Measurements from ENCODE around the gene ATP23. TPM values are rescaled to one million over a fixed set of nuclear protein-coding genes. Genes with fewer than 3 reads are reported as not detected.

The ATP23 gene
- 3.7 to 6.4 TPM (median 4.9 TPM) in 5 replicates for total RNA-seq (2022; extraction: Qiagen RNA extraction; ENCODE audit: low read depth)

GRCh38 chr12:57941165-57941894 lies at the start of gene ATP23:
ATP23 (plus strand) TSS chr12:57941567; CDS start chr12:57941702, 135 bp downstream.

Other genes with a start within 250 kb of the ATP23 start
- gene OS9, start 247.4 kb upstream of the ATP23 start, total RNA-seq (2022; extraction: Qiagen RNA extraction; ENCODE audit: low read depth) = 110 to 118 TPM (median 113 TPM) in 5 replicates
- gene AGAP2, start 202.8 kb upstream of the ATP23 start, total RNA-seq (2022; extraction: Qiagen RNA extraction; ENCODE audit: low read depth) = 0.03 to 0.16 TPM (median 0.14 TPM) in 4 of 5 replicates, not detected in the other
- gene TSPAN31, start 196.5 kb upstream of the ATP23 start, total RNA-seq (2022; extraction: Qiagen RNA extraction; ENCODE audit: low read depth) = 15.5 to 19.6 TPM (median 17.2 TPM) in 5 replicates
- 237 to 291 TPM (median 246 TPM) in 5 replicates for gene CDK4, start 189.3 kb upstream of the ATP23 start, total RNA-seq (2022; extraction: Qiagen RNA extraction; ENCODE audit: low read depth)
- gene MARCHF9, start 186.5 kb upstream of the ATP23 start, total RNA-seq (2022; extraction: Qiagen RNA extraction; ENCODE audit: low read depth) = 5.5 to 7.7 TPM (median 6.9 TPM) in 5 replicates
- gene CYP27B1, start 174.5 kb upstream of the ATP23 start, total RNA-seq (2022; extraction: Qiagen RNA extraction; ENCODE audit: low read depth) = 1.7 to 2.4 TPM (median 2.2 TPM) in 5 replicates
- gene METTL1, start 169.5 kb upstream of the ATP23 start, total RNA-seq (2022; extraction: Qiagen RNA extraction; ENCODE audit: low read depth) = 47.0 to 58.3 TPM (median 51.6 TPM) in 5 replicates
- gene EEF1AKMT3, start 169.0 kb upstream of the ATP23 start, total RNA-seq (2022; extraction: Qiagen RNA extraction; ENCODE audit: low read depth) = 4.8 to 6.8 TPM (median 5.0 TPM) in 5 replicates
- gene TSFM, start 158.8 kb upstream of the ATP23 start, total RNA-seq (2022; extraction: Qiagen RNA extraction; ENCODE audit: low read depth) = 64.0 to 86.3 TPM (median 72.3 TPM) in 5 replicates
- gene AVIL, start 122.8 kb upstream of the ATP23 start, total RNA-seq (2022; extraction: Qiagen RNA extraction; ENCODE audit: low read depth) = 0.39 to 0.67 TPM (median 0.62 TPM) in 5 replicates
- gene CTDSP2, start 94.8 kb upstream of the ATP23 start, total RNA-seq (2022; extraction: Qiagen RNA extraction; ENCODE audit: low read depth) = 36.8 to 50.5 TPM (median 46.0 TPM) in 5 replicates